Measurements from ENCODE around the gene E2F3. TPM values are rescaled to one million over a fixed set of nuclear protein-coding genes. Genes with fewer than 3 reads are reported as not detected.

The E2F3 gene
- total RNA-seq, 4 donors from 2014 or later = 9.4 to 15.8 (median 11.9) TPM

DNA sequence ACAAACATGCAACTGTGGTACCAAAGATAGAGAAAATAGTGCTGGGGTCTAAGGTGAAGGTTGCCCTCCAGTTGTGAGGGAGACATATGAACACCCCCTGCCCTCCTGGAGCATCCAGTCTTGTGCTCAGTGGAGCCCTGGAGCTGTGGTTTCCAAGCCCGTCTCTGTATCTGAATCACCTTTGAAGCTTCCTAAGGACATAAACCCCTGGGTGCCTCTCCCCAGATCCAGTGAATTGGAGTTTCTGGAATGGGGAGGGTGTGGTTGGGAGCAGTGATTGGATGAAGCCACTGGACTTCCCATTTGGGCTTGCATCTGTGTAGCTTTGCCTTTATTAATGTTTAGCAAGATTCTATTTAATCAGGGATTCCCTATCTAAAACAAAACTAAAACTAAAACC is 22.4 kb upstream of the E2F3 start:
- TF ChIP-seq, protein P1, sequence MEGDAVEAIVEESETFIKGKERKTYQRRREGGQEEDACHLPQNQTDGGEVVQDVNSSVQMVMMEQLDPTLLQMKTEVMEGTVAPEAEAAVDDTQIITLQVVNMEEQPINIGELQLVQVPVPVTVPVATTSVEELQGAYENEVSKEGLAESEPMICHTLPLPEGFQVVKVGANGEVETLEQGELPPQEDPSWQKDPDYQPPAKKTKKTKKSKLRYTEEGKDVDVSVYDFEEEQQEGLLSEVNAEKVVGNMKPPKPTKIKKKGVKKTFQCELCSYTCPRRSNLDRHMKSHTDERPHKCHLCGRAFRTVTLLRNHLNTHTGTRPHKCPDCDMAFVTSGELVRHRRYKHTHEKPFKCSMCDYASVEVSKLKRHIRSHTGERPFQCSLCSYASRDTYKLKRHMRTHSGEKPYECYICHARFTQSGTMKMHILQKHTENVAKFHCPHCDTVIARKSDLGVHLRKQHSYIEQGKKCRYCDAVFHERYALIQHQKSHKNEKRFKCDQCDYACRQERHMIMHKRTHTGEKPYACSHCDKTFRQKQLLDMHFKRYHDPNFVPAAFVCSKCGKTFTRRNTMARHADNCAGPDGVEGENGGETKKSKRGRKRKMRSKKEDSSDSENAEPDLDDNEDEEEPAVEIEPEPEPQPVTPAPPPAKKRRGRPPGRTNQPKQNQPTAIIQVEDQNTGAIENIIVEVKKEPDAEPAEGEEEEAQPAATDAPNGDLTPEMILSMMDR (IDR thresholded peaks at IDR 0.05; ENCODE audit: low read depth) = no peak

DNA sequence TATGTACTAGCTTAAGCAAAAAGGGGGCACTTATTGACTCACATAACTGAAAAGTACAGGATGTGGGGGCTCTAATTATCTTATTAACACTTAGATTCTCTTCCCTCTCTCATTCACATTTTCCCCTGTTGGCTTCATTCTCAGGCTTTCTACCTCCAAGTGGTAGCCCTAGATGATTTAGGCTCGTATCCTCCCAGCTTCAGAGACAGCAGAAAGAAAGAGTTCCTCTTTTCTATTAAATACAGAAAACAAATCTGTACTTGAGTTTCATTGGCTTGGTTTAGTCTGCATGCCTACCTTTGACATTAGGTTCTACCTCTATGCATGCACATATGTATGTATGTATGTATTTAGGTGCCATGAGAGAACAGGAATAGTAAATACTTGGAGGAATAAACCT is 15.5 kb upstream of the E2F3 start:
- TF ChIP-seq, protein P1 (IDR thresholded peaks at IDR 0.05; ENCODE audit: low read depth) = no peak

DNA sequence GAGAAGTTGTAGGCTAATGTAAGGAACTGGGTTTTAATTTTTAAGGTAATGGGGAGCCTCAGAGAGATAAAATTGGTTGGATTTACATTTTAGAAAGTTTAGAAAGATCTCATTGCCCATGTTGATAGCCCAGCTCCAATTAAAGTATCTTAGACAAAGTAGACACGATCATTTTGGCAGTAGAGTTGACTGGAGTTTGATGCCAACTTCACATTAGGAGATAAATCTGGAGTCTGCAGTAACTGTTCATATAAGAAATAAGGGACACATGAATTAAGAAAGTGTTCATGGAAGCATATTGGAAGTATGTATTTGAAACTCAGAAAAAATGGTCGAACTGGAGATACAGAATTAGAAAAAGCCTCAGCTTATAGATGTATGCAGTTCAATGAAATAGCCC is 12.6 kb upstream of the E2F3 start:
- TF ChIP-seq, protein P1 (IDR thresholded peaks at IDR 0.05; ENCODE audit: low read depth) = no peak

DNA sequence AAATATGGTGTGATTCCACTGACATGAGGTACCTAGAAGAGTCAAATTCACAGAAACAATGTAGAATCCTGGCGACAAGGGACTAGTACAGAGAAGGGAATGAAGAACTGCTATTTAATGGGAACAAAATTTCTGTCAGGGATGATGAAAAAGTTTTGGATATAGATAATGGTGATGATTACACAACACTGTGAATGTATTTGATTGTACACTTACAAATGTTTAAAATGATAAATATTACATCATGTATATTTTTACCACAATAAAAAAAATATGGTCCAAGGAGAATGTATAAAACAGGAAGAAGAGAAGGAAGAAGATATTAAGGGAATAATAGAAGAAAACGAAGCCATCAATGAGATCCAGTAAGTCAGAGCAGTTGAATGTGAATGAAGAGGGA is 8.4 kb upstream of the E2F3 start:
- TF ChIP-seq, protein P1 (IDR thresholded peaks at IDR 0.05; ENCODE audit: low read depth) = no peak

DNA sequence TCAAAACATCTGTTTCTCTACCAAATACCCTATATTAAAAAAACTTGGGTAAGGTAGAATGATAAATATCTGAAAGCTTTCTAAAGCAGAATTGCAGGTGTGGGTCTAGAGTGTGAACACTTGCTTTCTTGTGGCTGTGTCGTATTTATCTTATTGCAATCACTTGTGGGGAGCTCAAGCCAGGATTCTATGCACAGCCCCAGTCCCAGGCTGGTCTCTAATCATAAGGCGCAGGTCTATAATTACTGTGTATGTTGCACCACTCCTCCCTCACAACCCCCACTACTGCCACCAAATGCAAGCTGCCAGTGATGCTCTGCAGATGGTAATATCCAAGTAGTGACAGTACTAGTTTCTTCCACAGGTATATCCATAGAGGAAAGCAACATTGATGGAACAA is 2.2 kb upstream of the E2F3 start:
- TF ChIP-seq, protein P1 (IDR thresholded peaks at IDR 0.05; ENCODE audit: low read depth) = no peak

DNA sequence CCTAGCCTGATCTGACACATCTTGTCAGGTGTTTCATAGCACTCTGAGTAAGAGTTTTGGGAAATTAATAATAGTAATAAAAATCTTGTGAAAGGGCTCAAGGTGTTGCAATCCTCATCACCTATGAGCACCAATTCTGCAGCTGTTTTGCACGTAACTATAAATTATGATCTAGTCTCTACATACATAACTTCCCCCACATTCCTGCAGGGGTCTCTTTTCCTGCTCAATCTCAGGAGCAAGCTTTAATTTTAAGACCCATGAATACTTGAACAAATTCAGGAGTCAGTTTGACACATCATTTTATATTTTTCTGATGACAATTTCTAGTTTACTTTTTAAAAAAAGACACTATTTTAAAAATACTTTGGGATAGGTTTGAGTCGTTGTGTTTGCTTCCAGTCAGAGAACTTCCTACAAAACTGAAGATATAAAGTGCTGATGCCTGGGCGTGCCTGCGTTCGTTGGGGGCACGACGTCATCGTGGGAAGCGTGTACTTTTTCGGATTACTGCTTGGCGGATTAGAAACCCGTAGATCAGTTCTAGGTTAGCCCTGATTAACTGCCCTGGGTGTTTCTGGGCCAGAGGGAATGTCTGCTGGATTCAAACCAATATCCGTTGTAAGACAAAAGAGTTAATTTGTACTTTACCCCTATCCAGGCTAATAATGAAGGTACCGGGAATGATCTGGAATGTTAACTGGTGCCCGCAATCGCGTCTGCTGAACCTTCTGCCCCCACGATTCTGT is 1.0 kb upstream of the E2F3 start:
- TF ChIP-seq, protein P1 (IDR thresholded peaks at IDR 0.05; ENCODE audit: low read depth) = no peak

DNA sequence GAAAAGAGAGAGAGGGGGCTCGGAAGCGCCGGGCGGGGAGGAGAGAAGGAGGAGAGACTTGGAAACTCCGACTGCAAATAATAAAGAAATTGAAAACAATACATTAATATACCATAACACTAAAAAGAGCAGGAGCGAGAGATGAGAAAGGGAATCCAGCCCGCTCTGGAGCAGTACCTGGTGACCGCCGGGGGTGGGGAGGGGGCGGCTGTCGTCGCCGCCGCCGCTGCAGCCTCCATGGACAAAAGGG is 338 bp downstream of the E2F3 start:
- TF ChIP-seq, protein P1 (IDR thresholded peaks at IDR 0.05; ENCODE audit: low read depth) = no peak

Measured in subcutaneous adipose tissue (tissue), 4 donors.